Ectodermal cell (in vitro differentiated cells): ENCODE results near the gene DHX30.

Experiments
- H3K27ac ChIP-seq: 2 replicates; pipeline ENCODE4 v1.7.0; 2013; ENCODE audit warnings: mild to moderate bottlenecking, low read depth, low read length; ENCODE audit not compliant: insufficient read depth, poor library complexity, severe bottlenecking
- H3K27me3 ChIP-seq: 2 replicates; pipeline ENCODE4 v1.7.0; 2013; ENCODE audit warnings: mild to moderate bottlenecking, low read length; ENCODE audit not compliant: insufficient read depth, control insufficient read depth, poor library complexity, severe bottlenecking
- H3K36me3 ChIP-seq: one replicate; pipeline ENCODE4 v1.7.0; 2013; ENCODE audit warnings: low read length; ENCODE audit not compliant: control insufficient read depth, insufficient read depth
- H3K4me1 ChIP-seq: one replicate; pipeline ENCODE4 v1.7.0; 2013; ENCODE audit warnings: low read length; ENCODE audit not compliant: control insufficient read depth, insufficient read depth
- H3K4me3 ChIP-seq: 2 replicates; pipeline ENCODE4 v1.7.0; 2013; ENCODE audit warnings: low read depth, low read length, control low read depth; ENCODE audit not compliant: insufficient read depth
- H3K9me3 ChIP-seq: 2 replicates; pipeline ENCODE4 v1.7.0; 2013; ENCODE audit warnings: mild to moderate bottlenecking, low read length, moderate library complexity; ENCODE audit not compliant: control insufficient read depth
- WGBS, 2 experiments: methylation state at CpG; one replicate each; pipeline ENCODE4 v1.1.7; 2013; ENCODE audit warnings: missing lambda C conversion rate in 2 of 2; 5-methylcytosine and 5-hydroxymethylcytosine counted together

Gene DHX30

DNA sequence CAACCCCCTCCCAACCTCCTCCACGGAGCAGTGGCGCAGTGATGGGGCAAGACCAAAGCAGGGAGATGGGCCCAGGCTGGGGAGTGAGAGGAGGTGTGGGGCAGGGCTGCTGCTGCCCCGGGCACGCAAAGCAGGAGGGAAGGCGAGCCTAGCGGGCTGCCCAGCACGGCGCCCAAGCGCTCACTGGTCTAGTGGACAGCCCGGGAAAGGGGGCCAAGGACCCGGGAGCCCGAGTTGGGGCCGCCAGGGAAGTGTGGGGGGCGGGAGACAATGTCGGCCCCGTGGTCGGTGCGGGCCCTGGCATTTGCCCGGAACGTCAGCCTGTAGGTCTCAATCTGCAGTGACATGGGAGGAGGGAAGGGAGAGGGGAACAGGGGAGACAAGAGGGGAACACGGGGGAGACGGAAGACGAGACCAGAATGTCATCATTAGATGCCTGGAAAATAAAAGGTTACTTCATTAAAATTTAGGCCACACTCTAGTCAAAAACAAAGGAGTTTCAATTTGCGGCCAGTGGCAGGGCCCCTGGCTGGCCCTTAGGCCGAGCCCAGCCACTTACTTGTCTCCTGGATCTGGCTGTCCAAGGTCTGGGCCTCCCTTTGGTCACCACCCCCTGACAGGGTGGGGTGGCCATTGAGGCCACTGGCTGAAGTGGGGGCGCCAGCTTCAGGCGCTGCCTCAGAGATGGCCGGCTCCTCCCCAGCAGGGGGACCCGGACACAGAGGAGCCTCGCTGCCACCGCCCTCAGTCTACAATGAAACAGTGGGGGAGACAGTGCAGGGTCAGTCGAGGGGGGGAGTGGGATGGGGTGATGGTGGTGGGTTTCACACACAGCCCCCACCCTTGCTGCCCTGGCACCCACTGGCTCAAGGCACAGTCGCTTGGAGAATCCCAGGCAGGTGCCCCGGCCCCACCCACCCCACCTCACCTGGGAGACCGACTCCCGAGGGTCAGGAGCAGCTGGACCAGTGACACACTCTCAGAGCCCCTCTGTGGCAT lies 50.0 kb downstream of the DHX30 start:
- no peaks in the 10 kb centered on the region for H3K27me3 ChIP-seq
- no peak overlapping the region for H3K4me3 ChIP-seq
- no peaks in the 10 kb centered on the region for H3K4me1 ChIP-seq
- WGBS, 2 experiments: 92 to 94% methylated on average over 36 of the region's 36 CpGs
- H3K9me3 ChIP-seq: no peaks in the 10 kb centered on the region
- peaks cover 22% of the 10 kb centered on the region for H3K36me3 ChIP-seq
- H3K27ac ChIP-seq: no peak overlapping the region

GRCh38 chr3:47854267-47854666 lies 51.3 kb downstream of the DHX30 start:
- WGBS, 2 experiments: 92 to 94% methylated on average over 11 of the region's 11 CpGs
- no peak overlapping the region for H3K27ac ChIP-seq
- H3K4me1 ChIP-seq: no peaks in the 10 kb centered on the region
- no peaks in the 10 kb centered on the region for H3K9me3 ChIP-seq
- no peak overlapping the region for H3K4me3 ChIP-seq
- peaks cover 18% of the 10 kb centered on the region for H3K36me3 ChIP-seq
- no peaks in the 10 kb centered on the region for H3K27me3 ChIP-seq

GRCh38 chr3:47854720-47855455 lies 52.0 kb downstream of the DHX30 start:
- 94 to 95% methylated on average over 14 of the region's 14 CpGs for WGBS, 2 experiments
- Histone ChIP-seq H3K36me3 (peaks cover 18% of the 10 kb centered on the region), H3K4me1 (no peaks in the 10 kb centered on the region), H3K27me3 (no peaks in the 10 kb centered on the region), H3K9me3 (no peaks in the 10 kb centered on the region), H3K4me3 (no peak overlapping the region), H3K27ac (no peak overlapping the region)

- H3K4me1 ChIP-seq: no peaks in the 10 kb centered on the region
- H3K9me3 ChIP-seq: no peaks in the 10 kb centered on the region
- peaks cover 18% of the 10 kb centered on the region for H3K36me3 ChIP-seq
- H3K27me3 ChIP-seq: no peaks in the 10 kb centered on the region
- H3K27ac ChIP-seq: no peak overlapping the region
- no peak overlapping the region for H3K4me3 ChIP-seq
- WGBS, 2 experiments: 94 to 96% methylated on average over 21 of the region's 21 CpGs
Observed at GRCh38 chr3:47855461-47856383, 52.8 kb downstream of the DHX30 start.

- H3K27me3 ChIP-seq: no peaks in the 10 kb centered on the region
- no peak overlapping the region for H3K4me3 ChIP-seq
- peaks cover 18% of the 10 kb centered on the region for H3K36me3 ChIP-seq
- H3K27ac ChIP-seq: no peak overlapping the region
- WGBS, 2 experiments: 94 to 96% methylated on average over 11 of the region's 11 CpGs
- H3K4me1 ChIP-seq: no peaks in the 10 kb centered on the region
- H3K9me3 ChIP-seq: no peaks in the 10 kb centered on the region
Observed at GRCh38 chr3:47856669-47857068, 53.7 kb downstream of the DHX30 start.

DNA sequence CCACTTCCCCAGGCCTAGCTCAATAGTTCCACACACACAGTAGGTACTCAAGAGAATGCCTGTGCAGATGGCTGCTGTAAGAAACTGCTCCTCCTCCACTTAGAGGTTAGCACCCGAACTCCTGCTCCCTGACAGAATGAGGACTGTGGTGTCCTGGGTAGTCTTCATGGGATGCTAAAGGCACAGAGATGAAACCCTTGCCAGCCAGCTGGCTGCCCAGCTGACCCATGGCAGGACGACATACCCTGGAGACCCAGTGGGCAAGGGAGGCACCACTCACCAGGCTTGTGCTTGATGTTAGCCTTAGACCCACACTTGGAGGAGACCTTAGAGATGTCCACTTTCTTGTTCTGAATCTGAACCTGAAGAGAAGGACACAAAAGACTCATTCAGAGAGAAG lies 54.2 kb downstream of the DHX30 start:
- no peak overlapping the region for H3K27ac ChIP-seq
- H3K27me3 ChIP-seq: no peaks in the 10 kb centered on the region
- peaks cover 14% of the 10 kb centered on the region for H3K36me3 ChIP-seq
- H3K4me1 ChIP-seq: no peaks in the 10 kb centered on the region
- no peaks in the 10 kb centered on the region for H3K9me3 ChIP-seq
- 94 to 96% methylated on average over 2 of the region's 2 CpGs for WGBS, 2 experiments
- H3K4me3 ChIP-seq: no peak overlapping the region

- H3K4me1 ChIP-seq: no peaks in the 10 kb centered on the region
- peaks cover 8% of the 10 kb centered on the region for H3K36me3 ChIP-seq
- H3K4me3 ChIP-seq: no peak overlapping the region
- WGBS, 2 experiments: 95 to 96% methylated on average over 4 of the region's 4 CpGs
- no peaks in the 10 kb centered on the region for H3K27me3 ChIP-seq
- H3K27ac ChIP-seq: no peak overlapping the region
- no peaks in the 10 kb centered on the region for H3K9me3 ChIP-seq
Observed at GRCh38 chr3:47859956-47860605, 57.1 kb downstream of the DHX30 start.

GRCh38 chr3:47863391-47864128 lies 60.6 kb downstream of the DHX30 start:
- Histone ChIP-seq H3K9me3 (no peaks in the 10 kb centered on the region), H3K27me3 (no peaks in the 10 kb centered on the region), H3K4me3 (no peak overlapping the region), H3K36me3 (peaks cover 16% of the 10 kb centered on the region), H3K4me1 (peaks cover 4% of the 10 kb centered on the region), H3K27ac (peak overlapping the region; percentile 33)
- 93 to 95% methylated on average over 12 of the region's 12 CpGs for WGBS, 2 experiments

DNA sequence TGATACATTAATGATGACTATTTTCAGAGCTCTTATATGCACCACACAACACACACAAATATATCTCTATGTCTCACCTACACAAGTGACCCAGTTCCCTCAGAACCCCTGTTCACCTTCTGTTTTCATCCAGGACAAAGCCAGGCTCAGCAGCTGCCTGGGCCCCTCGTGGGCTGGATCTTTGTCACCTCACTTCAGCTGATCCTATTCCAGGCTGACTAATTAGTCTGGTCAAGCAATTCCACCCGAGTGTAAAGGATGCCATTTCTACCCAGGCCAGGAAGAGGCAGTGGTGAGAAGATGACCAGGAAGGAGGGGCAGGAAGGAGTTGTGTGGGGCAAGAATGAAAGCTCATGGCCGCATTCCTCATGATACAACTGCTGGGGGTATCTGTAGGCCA lies 62.3 kb downstream of the DHX30 start:
- Histone ChIP-seq H3K27me3 (no peaks in the 10 kb centered on the region), H3K9me3 (no peaks in the 10 kb centered on the region), H3K36me3 (peaks cover 20% of the 10 kb centered on the region), H3K4me1 (peaks cover 4% of the 10 kb centered on the region), H3K4me3 (no peak overlapping the region), H3K27ac (no peak overlapping the region)
- WGBS, 2 experiments: 68 to 78% methylated on average over 3 of the region's 3 CpGs
